ENCODE data around the gene DENND6A.
"Not testable (repeated sequence)": the region's sequence is repeated elsewhere in the genome, so short reads cannot be mapped to it uniquely, and the experiment has no call there.

The DENND6A gene, protein sequence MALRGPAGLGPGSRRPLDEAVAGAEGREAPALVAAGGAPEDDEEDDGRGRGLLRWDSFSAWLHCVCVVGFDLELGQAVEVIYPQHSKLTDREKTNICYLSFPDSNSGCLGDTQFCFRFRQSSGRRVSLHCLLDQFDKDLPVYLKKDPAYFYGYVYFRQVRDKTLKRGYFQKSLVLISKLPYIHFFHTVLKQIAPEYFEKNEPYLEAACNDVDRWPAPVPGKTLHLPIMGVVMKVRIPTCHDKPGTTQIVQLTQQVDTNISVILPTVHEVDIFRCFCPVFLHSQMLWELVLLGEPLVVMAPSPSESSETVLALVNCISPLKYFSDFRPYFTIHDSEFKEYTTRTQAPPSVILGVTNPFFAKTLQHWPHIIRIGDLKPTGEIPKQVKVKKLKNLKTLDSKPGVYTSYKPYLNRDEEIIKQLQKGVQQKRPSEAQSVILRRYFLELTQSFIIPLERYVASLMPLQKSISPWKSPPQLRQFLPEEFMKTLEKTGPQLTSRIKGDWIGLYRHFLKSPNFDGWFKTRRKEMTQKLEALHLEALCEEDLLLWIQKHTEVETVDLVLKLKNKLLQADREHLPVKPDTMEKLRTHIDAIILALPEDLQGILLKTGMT

GRCh38 chr3:57692396-57693147 is at the start of gene DENND6A:
DENND6A (minus strand) TSS chr3:57693077; CDS start chr3:57693018, 59 bp downstream.
- peak; percentile 96 for DNase-seq (ENCODE audit: low spot score)

- DNase-seq (ENCODE audit: low spot score): no peak
These were observed 47.1 kb upstream of the DENND6A start for GRCh38 chr3:57740027-57740426.

GRCh38 chr3:57738391-57738790 is 45.5 kb upstream of the DENND6A start:
- no peak for DNase-seq (ENCODE audit: low spot score)

GRCh38 chr3:57737840-57738239 is 45.0 kb upstream of the DENND6A start:
- DNase-seq (ENCODE audit: low spot score): no peak

DNA sequence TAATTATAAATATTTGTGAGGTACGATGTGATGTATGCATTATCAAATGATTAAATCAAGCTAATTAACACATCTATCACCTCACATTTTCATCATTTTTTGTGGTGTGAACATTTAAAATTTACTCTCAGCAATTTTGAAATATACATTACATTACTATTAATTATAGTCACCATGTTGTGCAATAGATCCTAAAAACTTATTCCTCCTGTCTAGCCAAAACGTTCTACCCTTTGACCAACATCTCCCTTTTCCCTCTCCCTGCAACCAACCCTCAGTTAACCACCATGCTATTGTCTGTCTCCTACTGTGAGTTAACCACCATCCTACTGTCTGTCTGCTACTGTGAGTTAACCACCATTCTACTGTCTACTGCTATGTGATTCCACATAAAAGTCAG is 42.5 kb upstream of the DENND6A start:
- DNase-seq (ENCODE audit: low spot score): no peak

DNA sequence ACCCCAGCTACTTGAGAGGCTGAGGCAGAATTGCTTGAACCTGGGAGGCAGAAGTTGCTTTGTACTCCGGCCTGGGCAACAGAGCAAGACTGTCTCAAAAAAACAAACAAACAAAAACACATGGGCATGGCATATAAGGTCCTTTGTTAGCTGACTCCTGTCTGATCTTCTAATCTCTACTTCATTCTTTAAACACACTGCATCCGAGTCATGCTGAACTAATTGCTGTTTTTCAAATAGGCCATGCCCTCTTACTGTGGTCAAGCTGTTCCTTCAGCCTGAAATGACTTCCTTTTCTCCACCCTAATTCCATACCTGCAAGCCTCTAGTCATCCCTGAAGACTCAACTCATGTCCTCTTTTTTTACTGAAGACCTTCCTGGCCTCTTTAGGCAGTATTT is 40.9 kb upstream of the DENND6A start:
- no peak for DNase-seq (ENCODE audit: low spot score)

DNA sequence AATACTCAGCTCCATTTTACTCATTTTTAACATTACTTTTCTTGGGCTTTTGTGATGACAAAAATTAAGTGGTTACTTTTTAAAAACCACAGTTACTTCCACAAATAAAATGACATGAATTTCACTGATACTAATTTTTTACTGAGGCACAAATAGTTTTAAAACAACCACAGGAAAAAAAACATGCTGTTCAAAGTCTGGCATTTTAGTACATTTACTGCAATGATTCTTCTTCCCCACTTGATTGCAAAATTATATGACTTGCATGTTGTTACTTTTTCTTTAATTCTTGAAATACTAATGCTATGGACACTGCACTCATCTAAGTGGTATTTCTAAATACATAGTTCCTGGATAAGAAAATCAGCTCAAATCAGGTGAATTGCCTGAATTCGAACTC is 38.4 kb upstream of the DENND6A start:
- DNase-seq (ENCODE audit: low spot score): no peak

DNA sequence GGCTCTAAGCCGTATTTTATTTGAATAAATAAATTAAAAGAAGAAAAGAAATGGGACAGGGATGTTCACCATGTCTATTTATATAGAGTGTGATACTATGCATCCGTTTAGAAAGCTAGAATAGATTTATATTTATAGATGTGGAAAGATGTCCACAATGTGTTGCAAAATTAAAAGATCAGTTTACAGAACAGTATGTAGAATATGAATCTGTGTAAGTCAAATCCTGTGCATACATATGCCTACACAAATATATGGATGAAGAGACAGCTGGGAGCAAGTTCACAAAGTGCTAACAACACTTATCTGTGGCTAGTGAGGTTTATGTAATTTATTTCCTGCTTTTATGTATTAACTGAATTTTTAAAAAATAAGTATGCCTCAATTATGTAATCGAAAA is 37.8 kb upstream of the DENND6A start:
- DNase-seq (ENCODE audit: low spot score): no peak

DNA sequence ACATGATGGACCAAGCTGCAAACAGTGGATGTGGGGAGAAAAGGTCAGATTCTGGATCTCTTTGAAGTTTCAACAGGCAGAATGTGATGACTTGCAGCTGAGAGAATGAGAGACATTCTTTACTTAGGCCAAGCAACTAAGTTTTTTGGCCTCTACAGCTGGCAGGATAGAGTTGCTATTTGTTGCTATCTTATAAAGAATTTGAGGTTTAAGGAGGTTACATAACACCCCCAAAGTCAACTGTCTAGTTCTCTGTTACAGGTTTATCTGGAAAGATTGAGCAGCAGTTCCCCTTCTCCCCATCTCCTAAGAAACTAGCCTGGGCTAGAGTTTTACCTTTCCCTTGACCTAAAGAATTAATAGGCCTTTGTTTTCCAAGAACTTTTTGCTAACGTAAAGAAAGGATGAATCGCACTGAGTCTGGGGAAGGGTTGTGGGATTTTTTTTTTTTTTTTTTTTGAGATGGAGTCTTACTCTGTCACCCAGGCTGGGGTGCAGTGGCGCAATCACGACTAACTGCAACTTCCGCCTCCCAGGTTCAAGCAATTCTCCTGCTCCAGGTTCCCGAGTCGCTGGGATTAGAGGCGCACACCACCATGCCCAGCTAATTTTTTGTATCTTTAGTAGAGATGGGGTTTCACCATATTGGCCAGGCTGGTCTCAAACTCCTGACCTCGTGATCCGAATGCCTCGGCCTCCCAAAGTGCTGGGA is 36.6 kb upstream of the DENND6A start:
- DNase-seq (ENCODE audit: low spot score): no peak

DNA sequence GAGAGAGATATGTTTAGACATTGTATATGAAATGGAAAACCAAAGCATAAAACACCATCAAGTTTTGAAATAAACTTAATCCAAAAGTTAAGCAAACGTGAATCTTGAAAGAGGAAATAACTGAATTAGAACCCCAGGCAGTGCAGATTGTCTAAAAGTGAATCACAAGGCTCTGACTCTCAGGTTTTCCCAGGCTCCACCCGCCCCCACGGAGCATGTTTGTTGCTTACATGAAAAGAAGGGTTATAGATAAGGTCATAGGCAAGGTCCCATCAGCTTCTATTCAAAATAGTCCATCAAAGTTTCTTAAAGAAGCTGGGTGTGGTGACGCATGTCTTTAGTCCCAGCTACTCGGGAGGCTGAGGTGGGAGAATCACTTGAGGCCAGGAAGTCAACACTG is 34.2 kb upstream of the DENND6A start:
- DNase-seq (ENCODE audit: low spot score): no peak

GRCh38 chr3:57726397-57726796 is 33.5 kb upstream of the DENND6A start:
- no peak for DNase-seq (ENCODE audit: low spot score)

- DNase-seq (ENCODE audit: low spot score): no peak
These were observed 25.2 kb upstream of the DENND6A start for GRCh38 chr3:57718118-57718517.

DNA sequence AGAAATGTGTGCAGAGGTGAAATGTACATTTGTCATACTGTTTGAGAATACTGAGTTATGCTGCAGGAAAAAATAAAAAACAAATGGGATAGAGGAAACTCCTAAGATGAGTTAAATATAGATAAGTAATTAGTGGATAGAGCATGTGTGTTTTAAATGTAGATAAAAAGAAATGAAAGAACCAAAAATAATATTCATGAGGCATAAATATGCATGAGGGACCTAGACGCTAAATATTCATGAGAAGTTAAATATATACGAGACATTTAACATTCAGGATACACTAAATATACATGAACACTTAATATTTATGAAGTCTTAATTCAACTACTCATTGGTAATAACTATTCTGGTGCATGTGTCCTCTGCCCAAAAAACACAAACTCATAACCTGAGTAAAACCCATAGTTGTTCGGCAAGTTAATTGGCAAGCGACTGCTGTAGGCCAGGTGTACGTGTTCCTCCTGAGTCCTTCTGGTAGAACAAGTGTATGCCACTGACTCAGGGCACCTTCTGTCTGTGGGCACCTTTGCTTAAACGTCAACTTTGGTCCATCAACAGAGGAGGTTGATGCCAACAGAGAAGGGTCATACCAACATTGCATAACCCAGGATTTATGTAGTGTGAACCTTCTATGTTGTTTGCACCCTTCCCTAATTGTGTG is 24.5 kb upstream of the DENND6A start:
- DNase-seq (ENCODE audit: low spot score): no peak

- no peak for DNase-seq (ENCODE audit: low spot score)
These were observed 22.8 kb upstream of the DENND6A start for GRCh38 chr3:57715686-57716085.

DNA sequence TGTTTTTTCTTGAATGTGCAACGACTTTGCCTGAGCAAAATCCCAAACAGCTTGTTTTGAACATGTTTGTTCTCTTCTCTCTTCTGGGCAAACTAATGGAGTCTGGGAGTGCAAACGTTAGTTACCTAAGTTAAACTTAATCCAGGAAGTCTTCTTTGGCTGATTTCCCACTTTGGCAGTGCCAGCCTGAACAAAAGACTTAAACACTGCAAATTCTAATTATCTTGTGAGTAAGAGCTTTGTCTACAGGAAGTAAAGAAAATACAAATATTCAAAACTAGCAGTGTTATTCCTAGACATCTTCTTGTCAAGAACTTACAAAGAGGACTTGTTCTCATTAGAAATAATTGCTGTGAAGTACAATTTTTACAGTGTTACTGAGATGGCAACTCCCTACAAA is 16.7 kb upstream of the DENND6A start:
- no peak for DNase-seq (ENCODE audit: low spot score)

GRCh38 chr3:57709031-57709430 is 16.2 kb upstream of the DENND6A start:
- DNase-seq (ENCODE audit: low spot score): no peak

GRCh38 chr3:57706462-57706861 is 13.6 kb upstream of the DENND6A start:
- DNase-seq (ENCODE audit: low spot score): no peak

GRCh38 chr3:57705351-57705750 is 12.5 kb upstream of the DENND6A start:
- DNase-seq (ENCODE audit: low spot score): not testable (repeated sequence)

DNA sequence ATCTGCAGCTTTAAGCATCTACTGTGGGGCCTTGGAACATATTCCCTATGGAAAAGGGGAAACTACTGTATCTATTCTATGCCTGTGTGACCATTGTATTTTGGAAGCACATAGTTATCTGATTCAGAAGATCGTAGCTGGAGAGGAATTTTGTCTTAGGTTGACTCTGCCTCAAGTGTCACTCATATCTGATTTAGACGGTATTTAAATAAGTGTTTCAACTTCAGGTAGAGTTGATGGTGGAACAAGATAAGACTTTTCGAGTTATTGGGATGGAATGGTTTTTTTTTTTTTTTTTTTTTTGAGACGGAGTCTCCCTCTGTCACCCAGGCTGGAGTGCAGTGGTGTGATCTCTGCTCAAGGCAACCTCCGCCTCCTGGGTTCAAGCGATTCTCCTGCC is 8.9 kb upstream of the DENND6A start:
- no peak for DNase-seq (ENCODE audit: low spot score)

- DNase-seq (ENCODE audit: low spot score): no peak
These were observed 7.9 kb upstream of the DENND6A start for GRCh38 chr3:57700737-57701136.

- DNase-seq (ENCODE audit: low spot score): no peak
These were observed 6.7 kb upstream of the DENND6A start for GRCh38 chr3:57699591-57699990.

GRCh38 chr3:57696801-57697321 is 4.0 kb upstream of the DENND6A start:
- DNase-seq (ENCODE audit: low spot score): no peak

All from Ammon's horn (tissue), 1 donor.